H1 (cell line): ENCODE results near the gene ST6GALNAC4. TPM values are rescaled to one million over a fixed set of nuclear protein-coding genes. Genes with fewer than 3 reads are reported as not detected.

Experiments used
- BACH1 ChIP-seq: IDR thresholded peaks from 2 replicates; pipeline ENCODE4 v1.6.1; 2012; ENCODE audit warnings: low read length, improper control_type of control experiment
- CHD2 ChIP-seq: IDR thresholded peaks from 2 replicates; pipeline ENCODE4 v1.6.1; 2012; ENCODE audit warnings: low read length, improper control_type of control experiment
- CREB1 ChIP-seq: IDR thresholded peaks from 2 replicates; pipeline ENCODE4 v1.6.1; 2012; ENCODE audit warnings: inconsistent platforms
- CTCF ChIP-seq, 3 experiments: IDR thresholded peaks; 1 replicate in 2 of 3; 2 replicates in 1 of 3; pipeline versions ENCODE4 v1.5.1 to v1.6.1; 2011; ENCODE audit warnings: low read length in 3 of 3, mild to moderate bottlenecking in 3 of 3, inconsistent platforms in 2 of 3, low read depth in 1 of 3, moderate library complexity in 1 of 3; ENCODE audit not compliant: insufficient read depth in 1 of 3; ENCODE audit errors: control extremely low read depth in 1 of 3
- JUN ChIP-seq: IDR thresholded peaks from 2 replicates; pipeline ENCODE4 v1.6.1; 2011; ENCODE audit warnings: low read depth, mild to moderate bottlenecking, improper control_type of control experiment, low read length
- KDM4A ChIP-seq: IDR thresholded peaks from one replicate; pipeline ENCODE4 v1.7.1; 2012; ENCODE audit warnings: low read depth, mild to moderate bottlenecking, moderate library complexity, low read length, inconsistent platforms; ENCODE audit not compliant: severe bottlenecking
- RAD21 ChIP-seq, 2 experiments: IDR thresholded peaks in 1 of 2; conservative IDR thresholded peaks in 1 of 2; 2 replicates each; pipeline ENCODE4 v1.6.1; 2011; ENCODE audit warnings: low read depth in 2 of 2, low read length in 2 of 2, improper control_type of control experiment in 1 of 2, inconsistent platforms in 1 of 2, mild to moderate bottlenecking in 1 of 2, moderate library complexity in 1 of 2
- RBBP5 ChIP-seq: IDR thresholded peaks from 2 replicates; pipeline ENCODE4 v1.7.1; 2012; ENCODE audit warnings: low read depth, mild to moderate bottlenecking, inconsistent platforms, low read length, moderate library complexity, borderline replicate concordance
- RFX5 ChIP-seq: IDR thresholded peaks from 2 replicates; pipeline ENCODE4 v1.6.1; 2011; ENCODE audit warnings: low read depth, low read length, improper control_type of control experiment, borderline replicate concordance
- SIN3A ChIP-seq, 2 experiments: IDR thresholded peaks in 1 of 2; conservative IDR thresholded peaks in 1 of 2; 2 replicates each; pipeline ENCODE4 v1.6.1; 2011 to 2012; ENCODE audit warnings: low read length in 2 of 2, improper control_type of control experiment in 1 of 2, low read depth in 1 of 2, mild to moderate bottlenecking in 1 of 2
- SRF ChIP-seq: IDR thresholded peaks from 2 replicates; pipeline ENCODE4 v1.6.1; 2011; ENCODE audit warnings: mild to moderate bottlenecking, low read depth, low read length, moderate library complexity
- TEAD4 ChIP-seq: IDR thresholded peaks from 2 replicates; pipeline ENCODE4 v1.6.1; 2012; ENCODE audit warnings: low read depth, low read length, inconsistent platforms, mixed read lengths
- polyA plus RNA-seq, 7 experiments: library from polyadenylated mRNA; depleted of rRNA in 3 of 7; stranded (reverse) in 5 of 7; unstranded in 2 of 7; fragments of >200 nt in 5 of 7; fragments of 200-250 nt in 2 of 7; gene quantifications; 1 replicate in 5 of 7; 2 replicates in 1 of 7; 4 replicates in 1 of 7; pipeline versions ENCODE4 v1.2.1 to v1.2.3, GENCODE V29; 2011 to 2013; ENCODE audit warnings: missing spikeins in 2 of 7, mixed read lengths in 2 of 7
- total RNA-seq: library from RNA; stranded (reverse); fragmentation: NEBNext Ultra II Directional; extraction: Animal tissue kit (Norgen Biotek cat#: 25700); gene quantifications from 2 replicates; pipeline ENCODE4 v1.2.1, GENCODE V29; 2021

Gene ST6GALNAC4
- total and polyA plus RNA-seq, 2 of the 8 experiments (the other 6 are each of a cell fraction or from before 2014, with no cell fraction given): 21.8 to 34.1 TPM

- peak; percentile 58 for TF ChIP-seq CREB1
- TF ChIP-seq JUN: peak; percentile 67; the same call in 1 of the 2 replicates
- peak; percentile 37; the same call in 1 of the 2 replicates for TF ChIP-seq BACH1
- TF ChIP-seq CHD2: no peak
- TF ChIP-seq RAD21 (IDR thresholded peaks at IDR 0.05 in 1 of 2, conservative IDR thresholded peaks at IDR 0.05 in 1 of 2; ENCODE audit: low read depth in 2 of 2, low read length in 2 of 2): peak; percentile 62 to 75
- TF ChIP-seq SIN3A (conservative IDR thresholded peaks at IDR 0.05 in 1 of 2, IDR thresholded peaks at IDR 0.05 in 1 of 2; ENCODE audit: low read depth in 1 of 2, low read length in 2 of 2): peak in 1 of 2 experiments; percentile 68; a peak in 1 of 4 replicates
- peak in 2 of 3 experiments; percentile 86 to 92; a peak in 3 of 4 replicates for TF ChIP-seq CTCF (IDR thresholded peaks at IDR 0.05; ENCODE audit: control extremely low read depth in 1 of 3, insufficient read depth in 1 of 3, low read depth in 1 of 3, low read length in 3 of 3)
- TF ChIP-seq SRF: no peak
- TF ChIP-seq TEAD4: peak; percentile 33; the same call in 1 of the 2 replicates
- TF ChIP-seq KDM4A: no peak
- 0 out of 2 replicates have a peak, but pooled peaks have one; percentile 22 for TF ChIP-seq RFX5
- TF ChIP-seq RBBP5: no peak
Measured at GRCh38 chr9:127955294-127956015, 38.6 kb upstream of the ST6GALNAC4 start (continued).
